SK-N-SH treated with all-trans-retinoic acid at 6 μM for 48 hours (cell line): Measurements from ENCODE around the gene DIP2C.

ENCODE experiments used
- ATAC-seq: fragments of 200-7000 bp; cut with Tn5 transposase; 3 replicates; pipeline ENCODE4 v1.9.1; 2020; ENCODE audit warnings: mild to moderate bottlenecking, moderate library complexity
- ARNTL ChIP-seq: fragments of 450-650 bp; formaldehyde crosslinking; IDR thresholded peaks from 2 replicates; pipeline ENCODE4 v1.5.0; 2020; ENCODE audit warnings: low read depth, mild to moderate bottlenecking, moderate library complexity, borderline replicate concordance
- BACH2 ChIP-seq: fragments of 250-450 bp; sonication (Bioruptor Pico); IDR thresholded peaks from 2 replicates; pipeline ENCODE4 v1.9.0; 2021; ENCODE audit warnings: mild to moderate bottlenecking, borderline replicate concordance
- CREB5 ChIP-seq: fragments of 250-450 bp; sonication (Bioruptor Pico); IDR thresholded peaks from 2 replicates; pipeline ENCODE4 v1.5.1; 2020; ENCODE audit warnings: low read depth, mild to moderate bottlenecking, moderate library complexity
- ESRRG ChIP-seq: fragments of 250-450 bp; sonication (Bioruptor Pico); IDR thresholded peaks from 2 replicates; pipeline ENCODE4 v1.6.1; 2021; ENCODE audit warnings: mild to moderate bottlenecking
- GLIS3 ChIP-seq: fragments of 250-450 bp; sonication (Bioruptor Pico); IDR thresholded peaks from 2 replicates; pipeline ENCODE4 v1.5.0; 2020; ENCODE audit warnings: mild to moderate bottlenecking, moderate library complexity
- ISL1 ChIP-seq: fragments of 250-450 bp; sonication (Bioruptor Pico); IDR thresholded peaks from 2 replicates; pipeline ENCODE4 v2.1.2; 2022; ENCODE audit warnings: mild to moderate bottlenecking, moderate library complexity
- OSR1 ChIP-seq: fragments of 250-450 bp; sonication (Bioruptor Pico); IDR thresholded peaks from 2 replicates; pipeline ENCODE4 v1.8.0; 2022; ENCODE audit warnings: moderate library complexity, mild to moderate bottlenecking, inconsistent platforms
- POU6F1 ChIP-seq: fragments of 250-450 bp; sonication (Bioruptor Pico); IDR thresholded peaks from 2 replicates; pipeline ENCODE4 v1.8.0; 2021; ENCODE audit warnings: low read depth, mild to moderate bottlenecking, moderate library complexity, borderline replicate concordance
- PPARA ChIP-seq: fragments of 250-450 bp; sonication (Bioruptor Pico); IDR thresholded peaks from 2 replicates; pipeline ENCODE4 v1.5.0; 2020; ENCODE audit warnings: mild to moderate bottlenecking, borderline replicate concordance
- RARB ChIP-seq: fragments of 250-450 bp; sonication (Bioruptor Pico); IDR thresholded peaks from 2 replicates; pipeline ENCODE4 v1.8.0; 2021; ENCODE audit warnings: mild to moderate bottlenecking, moderate library complexity
- SNAI2 ChIP-seq: fragments of 250-450 bp; sonication (Bioruptor Pico); IDR thresholded peaks from 2 replicates; pipeline ENCODE4 v1.5.0; 2020; ENCODE audit warnings: mild to moderate bottlenecking, moderate library complexity
- TCF4 ChIP-seq: fragments of 250-450 bp; sonication (Bioruptor Pico); IDR thresholded peaks from 2 replicates; pipeline ENCODE4 v1.8.0; 2021; ENCODE audit warnings: mild to moderate bottlenecking, moderate library complexity, borderline replicate concordance
- TSHZ2 ChIP-seq: fragments of 250-450 bp; sonication (Bioruptor Pico); IDR thresholded peaks from 2 replicates; pipeline ENCODE4 v1.5.0; 2020; ENCODE audit warnings: mild to moderate bottlenecking, moderate library complexity
- ZC3H10 ChIP-seq: fragments of 250-450 bp; sonication (Bioruptor Pico); IDR thresholded peaks from 2 replicates; pipeline ENCODE4 v1.5.1; 2021; ENCODE audit warnings: mild to moderate bottlenecking, moderate library complexity
- ZFP3 ChIP-seq: fragments of 250-450 bp; sonication (Bioruptor Pico); IDR thresholded peaks from 2 replicates; pipeline ENCODE4 v1.5.0; 2020; ENCODE audit warnings: mild to moderate bottlenecking, moderate library complexity
- ZFP30 ChIP-seq: fragments of 450-650 bp; formaldehyde crosslinking; IDR thresholded peaks from 2 replicates; pipeline ENCODE4 v1.5.0; 2022; ENCODE audit warnings: mild to moderate bottlenecking, moderate library complexity
- ZNF565 ChIP-seq: fragments of 450-650 bp; formaldehyde crosslinking; conservative IDR thresholded peaks from 2 replicates; pipeline ENCODE4 v1.5.0; 2020; ENCODE audit warnings: low read depth, mild to moderate bottlenecking, moderate library complexity
- ZNF70 ChIP-seq: fragments of 450-650 bp; formaldehyde crosslinking; IDR thresholded peaks from 2 replicates; pipeline ENCODE4 v1.5.0; 2020; ENCODE audit warnings: mild to moderate bottlenecking, moderate library complexity
- ZNF8 ChIP-seq: fragments of 450-650 bp; formaldehyde crosslinking; IDR thresholded peaks from 2 replicates; pipeline ENCODE4 v1.5.0; 2020; ENCODE audit warnings: mild to moderate bottlenecking, moderate library complexity

DIP2C gene

GRCh38 chr10:690372-691161, 1.1 kb upstream of the DIP2C start (continued):
- TF ChIP-seq TSHZ2 (CRISPR knock-in tag): no peak
- TF ChIP-seq ZNF70: no peak
- no peak for TF ChIP-seq ZNF8 (CRISPR knock-in tag)
- TF ChIP-seq PPARA: no peak
- no peak for TF ChIP-seq ZC3H10
- no peak for TF ChIP-seq ZFP3 (CRISPR knock-in tag)
- TF ChIP-seq, all 23 proteins: peak for 0

- TF ChIP-seq ARNTL (CRISPR knock-in tag): no peak
- ATAC-seq: no peak; the same call in 2 of the 3 replicates
Observed at GRCh38 chr10:689121-689451, 382 bp downstream of the DIP2C start.

GRCh38 chr10:688312-689120, 952 bp downstream of the DIP2C start:
- TF ChIP-seq ZFP3 (CRISPR knock-in tag): no peak
- TF ChIP-seq ISL1 (CRISPR knock-in tag): no peak
- TF ChIP-seq CREB5 (CRISPR knock-in tag): no peak
- ATAC-seq: peak; percentile 64

GRCh38 chr10:687583-688311, 1.7 kb downstream of the DIP2C start:
- TF ChIP-seq RARB (CRISPR knock-in tag) (no peak), GLIS3 (CRISPR knock-in tag) (no peak), ZFP3 (CRISPR knock-in tag) (no peak), ZNF70 (no peak), ZNF8 (CRISPR knock-in tag) (no peak), ESRRG (CRISPR knock-in tag) (no peak), ZNF565 (CRISPR knock-in tag) (no peak), OSR1 (no peak), BACH2 (CRISPR knock-in tag) (no peak), SNAI2 (CRISPR knock-in tag) (no peak), ISL1 (CRISPR knock-in tag) (no peak), POU6F1 (CRISPR knock-in tag) (no peak), ZFP30 (CRISPR knock-in tag) (no peak), PPARA (no peak), TCF4 (CRISPR knock-in tag) (no peak)
- no peak for ATAC-seq
